T-helper 22 cell (primary cell): Measurements from ENCODE around the gene SRPK1.

Experiments
- DNase-seq: peaks from one replicate; pipeline ENCODE4 v3.0.0-alpha.2; 2020; ENCODE audit warnings: low read depth

The SRPK1 gene

DNA sequence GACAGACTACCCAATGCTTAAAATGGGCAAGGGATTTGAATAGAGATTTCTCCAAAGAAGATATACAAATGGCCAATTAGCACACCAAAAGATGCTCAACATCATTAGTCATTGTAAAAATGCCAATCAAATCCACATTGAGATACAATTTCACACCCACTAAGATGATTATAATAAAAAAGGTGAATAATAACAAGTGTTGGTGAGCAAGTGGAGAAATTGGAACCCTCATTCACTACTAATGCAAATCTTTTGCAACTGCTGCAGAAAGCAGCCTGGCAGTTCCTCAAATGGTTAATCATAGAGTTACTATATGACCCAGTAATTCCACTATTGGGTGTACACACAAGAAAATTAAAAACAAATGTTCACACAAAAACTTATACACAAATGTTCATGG is 103.4 kb downstream of the SRPK1 start:
- no peak for DNase-seq

DNA sequence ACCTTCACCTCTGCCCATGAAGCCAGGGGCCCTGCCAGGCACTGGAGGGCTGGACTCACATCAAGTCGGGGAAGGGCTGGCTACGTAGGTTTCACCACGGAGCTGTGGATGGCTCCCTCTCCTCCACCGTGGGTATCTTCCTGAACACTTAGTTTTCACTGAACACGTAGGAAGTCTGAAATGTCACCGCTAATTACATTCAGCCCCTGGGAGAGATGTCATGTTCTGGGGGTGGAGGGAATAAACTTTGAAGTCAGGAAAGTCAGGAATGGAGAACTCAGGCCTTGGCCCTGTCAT is 109.3 kb downstream of the SRPK1 start:
- DNase-seq = no peak

- DNase-seq = no peak
Measured at GRCh38 chr6:35810971-35811698, 109.8 kb downstream of the SRPK1 start.

GRCh38 chr6:35809809-35810208 is 111.1 kb downstream of the SRPK1 start:
- DNase-seq = no peak

- no peak for DNase-seq
Measured at GRCh38 chr6:35808688-35809087, 112.2 kb downstream of the SRPK1 start.

DNA sequence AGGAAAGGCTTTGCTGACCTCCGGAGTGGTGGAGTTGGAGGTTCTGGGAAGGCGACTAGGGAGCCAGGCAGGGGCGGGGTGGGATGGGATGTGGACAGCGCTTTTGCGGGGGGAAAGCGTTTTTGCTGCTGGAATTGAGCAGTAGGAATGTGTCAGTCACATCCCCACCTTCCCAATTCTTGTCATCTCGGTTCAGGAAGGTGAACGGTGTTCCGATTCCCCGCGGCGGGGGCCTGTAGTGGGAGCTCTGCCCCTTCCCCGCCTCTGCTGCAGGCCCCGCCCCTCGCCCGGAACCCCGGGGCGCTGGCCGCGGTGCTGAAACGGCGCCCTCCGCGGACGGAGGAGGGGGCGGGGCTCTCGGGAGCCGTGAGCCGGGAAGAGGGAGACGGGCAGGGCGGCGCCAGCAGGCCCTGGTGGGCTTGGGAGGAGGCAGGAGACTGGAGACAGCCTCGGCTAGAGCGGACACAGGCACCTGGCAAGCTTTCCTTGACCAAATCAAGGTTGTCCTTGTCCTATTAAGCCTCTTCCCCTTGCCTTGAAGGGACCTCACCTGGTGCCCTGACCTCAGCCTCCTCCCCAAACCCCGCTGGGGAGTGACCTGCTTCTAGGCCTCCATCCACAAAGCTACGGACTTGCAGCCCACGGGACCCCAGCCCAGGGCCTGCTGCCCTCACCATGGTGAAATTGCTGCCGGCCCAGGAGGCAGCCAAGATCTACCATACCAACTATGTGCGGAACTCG is 115.7 kb downstream of the SRPK1 start, which contains the start of gene LHFPL5:
Gene LHFPL5, plus strand, starts transcription at position 357 of the 741 bp plus-strand sequence. Its CDS starts 319 bp downstream, at position 676.
- no peak for DNase-seq

DNA sequence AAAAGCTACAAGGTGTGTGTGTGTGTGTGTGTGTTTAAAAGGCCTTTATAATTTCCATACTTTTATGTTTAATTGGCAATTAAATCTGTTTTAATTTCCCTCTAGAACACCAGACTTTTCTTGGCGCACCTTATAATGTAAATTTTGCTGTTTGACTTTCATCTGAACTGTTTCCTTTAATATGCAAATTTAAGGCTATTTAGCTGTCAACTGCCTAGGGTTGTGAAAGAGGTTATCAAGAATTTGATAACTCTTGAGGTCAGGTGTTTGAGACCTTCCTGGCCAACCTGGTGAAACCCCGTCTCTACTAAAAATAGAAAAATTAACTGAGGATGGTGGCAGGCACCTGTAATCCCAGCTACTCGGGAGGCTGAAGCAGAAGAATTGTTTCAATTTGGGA is 119.8 kb downstream of the SRPK1 start:
- no peak for DNase-seq

- no peak for DNase-seq
Measured at GRCh38 chr6:35798706-35799105, 122.2 kb downstream of the SRPK1 start.

DNA sequence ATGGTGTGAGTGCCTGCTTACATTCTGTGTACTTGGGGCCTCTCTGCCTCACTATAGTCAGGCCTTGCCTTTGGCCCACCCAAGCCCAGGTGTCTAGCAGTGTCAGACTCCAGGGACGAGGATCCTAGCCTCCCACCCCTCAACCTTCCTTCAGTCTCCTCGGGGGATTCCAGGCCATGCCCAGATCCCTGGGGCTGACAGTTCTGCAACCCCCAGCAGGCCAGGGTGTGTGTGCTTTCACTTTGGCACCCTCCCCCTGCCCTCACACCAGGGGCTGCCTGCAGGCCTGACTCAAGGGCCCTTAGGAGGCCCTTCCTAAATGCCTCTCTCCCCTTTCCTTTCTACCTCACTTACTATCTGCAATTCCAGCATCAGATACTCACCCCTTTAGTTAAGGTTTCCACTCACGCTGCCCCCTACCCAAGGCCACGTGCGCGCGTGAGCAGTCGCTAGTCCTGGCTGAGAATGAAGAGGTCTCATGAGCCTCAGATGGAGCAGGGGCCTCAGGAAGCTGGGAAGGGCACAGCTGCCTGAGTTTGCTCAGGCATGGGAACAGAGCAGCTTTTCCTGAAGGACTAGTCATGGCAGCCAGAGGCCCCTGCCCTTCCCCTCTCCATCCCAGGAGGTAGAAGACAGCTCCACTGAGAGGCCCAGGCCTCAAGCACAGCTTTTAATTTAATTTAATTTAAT is 122.9 kb downstream of the SRPK1 start:
- DNase-seq = no peak

- no peak for DNase-seq
Measured at GRCh38 chr6:35796236-35796635, 124.7 kb downstream of the SRPK1 start.

DNA sequence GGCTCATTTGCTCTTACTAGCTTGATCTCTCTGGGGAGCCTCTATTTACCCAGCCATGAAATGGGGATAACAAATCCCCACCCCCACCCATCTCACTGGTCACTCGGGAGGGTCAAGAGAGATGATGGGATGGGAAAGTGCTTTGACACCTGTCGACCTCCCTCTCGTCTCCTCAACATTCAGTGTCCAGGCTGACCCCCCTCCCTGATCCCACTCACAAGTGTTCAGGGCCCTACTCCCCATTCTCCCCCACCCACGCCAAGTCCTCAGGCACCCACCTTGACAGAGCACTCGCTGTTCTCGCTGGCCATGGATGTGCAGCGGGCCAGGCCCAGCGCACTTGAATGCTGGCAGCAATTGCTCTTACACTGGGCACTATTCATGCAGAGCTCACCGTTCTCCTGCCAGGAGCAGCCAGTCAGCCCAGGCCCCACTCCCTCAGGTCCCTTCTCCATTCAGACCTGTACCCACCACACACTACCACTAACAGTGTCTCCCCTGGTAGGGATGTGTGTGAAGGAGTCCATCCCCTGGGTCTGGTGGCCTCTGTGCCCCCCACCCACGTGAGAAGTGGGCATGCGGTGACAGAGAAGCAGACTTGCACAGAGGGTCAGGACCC is 125.3 kb downstream of the SRPK1 start:
- DNase-seq = no peak

- DNase-seq = no peak
Measured at GRCh38 chr6:35794536-35795452, 126.1 kb downstream of the SRPK1 start.

DNA sequence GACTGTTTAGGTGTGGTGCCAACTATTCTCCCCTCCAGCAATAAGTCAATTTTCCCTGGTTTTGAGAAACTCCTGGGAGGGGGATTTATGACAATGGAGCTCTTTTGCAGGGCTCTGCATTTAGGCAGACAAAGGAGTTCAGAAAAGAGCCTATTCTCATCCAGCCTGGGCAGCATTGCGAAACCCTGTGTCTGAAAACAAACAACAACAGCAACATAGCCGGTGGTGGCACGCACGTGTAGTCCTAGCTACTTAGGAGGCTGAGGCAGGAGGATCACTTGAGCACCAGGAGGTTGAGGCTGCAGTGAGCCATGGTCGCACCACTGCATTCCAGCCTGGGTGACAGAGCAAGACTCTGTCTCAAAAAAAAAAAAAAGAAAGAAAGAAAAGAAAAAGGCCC is 130.2 kb downstream of the SRPK1 start:
- no peak for DNase-seq

DNA sequence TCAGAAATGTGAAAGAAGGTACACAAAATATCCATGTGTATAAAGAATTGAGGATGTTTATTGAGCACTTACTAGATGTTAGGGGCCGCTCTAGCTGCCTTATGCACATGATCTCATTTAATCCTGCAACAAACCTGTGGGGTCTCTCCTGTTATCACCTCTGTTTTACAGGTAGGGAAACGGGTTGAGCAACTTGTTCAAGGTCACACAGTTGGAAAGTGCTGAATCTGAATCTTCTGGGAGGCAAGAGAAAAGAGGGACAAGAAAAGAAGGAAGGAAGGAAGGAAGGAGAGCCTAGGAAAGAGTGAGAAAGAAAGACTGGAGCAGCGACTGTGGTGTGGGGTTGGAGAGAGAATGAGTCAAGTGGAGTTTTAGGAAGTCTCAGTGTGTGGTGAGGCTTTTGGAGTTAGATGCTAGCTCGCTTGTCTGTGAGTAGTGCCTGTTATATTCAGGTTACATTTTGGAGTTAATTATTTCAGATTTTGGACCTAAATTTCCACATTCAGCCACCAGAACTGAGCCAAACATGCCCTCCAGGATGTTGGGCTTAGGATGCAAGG is 132.4 kb downstream of the SRPK1 start:
- no peak for DNase-seq

GRCh38 chr6:35787266-35788218 is 133.4 kb downstream of the SRPK1 start:
- DNase-seq = no peak

GRCh38 chr6:35786810-35787209 is 134.1 kb downstream of the SRPK1 start:
- DNase-seq = no peak

DNA sequence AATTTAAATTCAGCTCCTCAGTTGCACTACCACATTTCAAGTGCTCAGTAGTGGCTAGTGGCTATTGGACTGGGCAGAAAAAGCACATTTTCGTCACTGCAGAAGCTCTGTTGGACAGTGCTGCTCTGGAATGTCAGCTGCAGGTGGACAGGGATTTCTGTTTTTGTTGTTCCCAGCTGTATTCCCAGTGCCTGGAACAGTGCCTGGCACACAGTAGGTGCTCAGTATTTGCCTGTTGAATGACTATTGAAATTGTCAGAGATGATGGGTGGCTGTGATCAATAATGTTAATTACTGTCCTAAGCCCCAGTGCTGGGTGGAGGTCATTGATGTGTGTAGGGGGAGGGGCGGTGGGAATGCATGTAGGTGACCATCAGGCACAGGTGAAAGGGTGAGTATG is 134.6 kb downstream of the SRPK1 start:
- no peak for DNase-seq

DNA sequence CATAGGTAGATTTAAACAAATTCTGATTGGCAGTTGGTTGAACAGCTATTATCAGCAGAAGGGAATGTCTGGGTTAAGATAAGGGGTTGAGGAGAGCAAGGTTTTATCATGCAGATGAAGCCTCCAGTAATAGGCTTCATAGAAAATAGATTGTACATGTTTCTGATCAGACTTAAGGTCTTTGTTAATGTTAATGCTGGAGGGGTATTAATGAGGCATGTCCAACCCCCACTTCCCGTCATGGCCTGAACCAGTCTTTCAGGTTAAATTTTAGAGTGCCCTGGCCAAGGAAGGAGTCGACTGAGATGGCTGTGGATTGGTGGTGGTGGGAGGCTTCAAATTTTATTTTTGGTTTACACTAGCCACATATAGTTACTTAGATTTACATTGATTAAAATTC is 136.7 kb downstream of the SRPK1 start:
- no peak for DNase-seq
